Stimulated activated CD8-positive, alpha-beta memory T cell treated with anti-CD3 and anti-CD28 coated beads, Interleukin-12 subunit alpha, Interleukin-12 subunit beta, amount 100 ng/mL, for 24 hours (primary cell): ENCODE data around the gene TFR2.
"Not testable (repeated sequence)": the region's sequence is repeated elsewhere in the genome, so short reads cannot be mapped to it uniquely, and the experiment has no call there.

Source experiments
- DNase-seq: peaks from one replicate; pipeline ENCODE4 v3.0.0-alpha.2; 2020; ENCODE audit errors: extremely low read depth

The TFR2 gene

DNA sequence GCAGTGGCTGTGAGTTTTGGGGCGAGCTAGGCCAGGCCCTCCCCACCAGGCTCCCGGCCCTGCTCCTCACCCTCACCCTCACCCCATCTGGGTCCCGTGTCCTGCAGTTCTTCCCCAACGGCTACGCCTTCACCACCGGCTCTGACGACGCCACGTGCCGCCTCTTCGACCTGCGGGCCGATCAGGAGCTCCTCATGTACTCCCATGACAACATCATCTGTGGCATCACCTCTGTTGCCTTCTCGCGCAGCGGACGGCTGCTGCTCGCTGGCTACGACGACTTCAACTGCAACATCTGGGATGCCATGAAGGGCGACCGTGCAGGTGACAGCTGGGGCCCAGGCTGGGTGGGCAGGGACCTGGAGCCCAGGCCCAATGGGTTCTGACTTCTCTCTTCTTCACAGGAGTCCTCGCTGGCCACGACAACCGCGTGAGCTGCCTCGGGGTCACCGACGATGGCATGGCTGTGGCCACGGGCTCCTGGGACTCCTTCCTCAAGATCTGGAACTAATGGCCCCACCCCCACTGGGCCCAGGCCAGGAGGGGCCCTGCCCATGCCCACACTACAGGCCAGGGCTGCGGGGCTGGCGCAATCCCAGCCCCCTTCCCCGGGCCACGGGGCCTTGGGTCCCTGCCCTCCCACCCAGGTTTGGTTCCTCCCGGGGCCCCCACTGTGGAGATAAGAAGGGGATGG is 37.1 kb upstream of the TFR2 start:
- DNase-seq, result no peak

DNA sequence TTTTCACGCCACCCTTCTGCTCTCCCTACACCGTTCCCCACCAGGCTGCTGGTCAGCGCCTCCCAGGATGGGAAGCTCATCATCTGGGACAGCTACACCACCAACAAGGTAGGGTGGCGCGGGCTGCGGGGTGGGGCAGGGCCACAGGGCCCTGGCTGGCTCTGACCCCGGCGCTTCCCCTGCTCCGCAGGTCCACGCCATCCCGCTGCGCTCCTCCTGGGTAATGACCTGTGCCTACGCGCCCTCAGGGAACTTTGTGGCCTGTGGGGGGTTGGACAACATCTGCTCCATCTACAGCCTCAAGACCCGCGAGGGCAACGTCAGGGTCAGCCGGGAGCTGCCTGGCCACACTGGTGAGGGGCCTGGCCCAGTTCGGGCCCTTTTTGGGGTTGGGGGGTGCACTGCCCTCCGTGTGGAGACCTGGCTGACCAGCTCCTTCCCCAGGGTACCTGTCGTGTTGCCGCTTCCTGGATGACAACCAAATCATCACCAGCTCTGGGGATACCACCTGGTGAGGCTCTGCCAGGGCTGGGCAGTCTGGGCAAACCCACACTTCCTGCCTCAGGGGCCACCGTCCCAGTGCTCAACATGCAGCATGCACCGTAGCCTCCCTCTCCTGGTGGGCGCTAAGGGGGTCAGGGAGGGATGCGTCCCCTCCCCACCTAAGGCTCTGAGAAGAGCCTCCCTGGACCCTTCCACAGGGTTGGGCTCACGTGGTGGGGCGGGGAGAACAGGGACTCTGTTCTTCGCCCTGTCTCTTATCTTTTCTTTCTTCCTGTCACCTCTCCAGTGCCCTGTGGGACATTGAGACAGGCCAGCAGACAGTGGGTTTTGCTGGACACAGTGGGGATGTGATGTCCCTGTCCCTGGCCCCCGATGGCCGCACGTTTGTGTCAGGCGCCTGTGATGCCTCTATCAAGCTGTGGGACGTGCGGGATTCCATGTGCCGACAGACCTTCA is 36.2 kb upstream of the TFR2 start:
- DNase-seq, result no peak

DNA sequence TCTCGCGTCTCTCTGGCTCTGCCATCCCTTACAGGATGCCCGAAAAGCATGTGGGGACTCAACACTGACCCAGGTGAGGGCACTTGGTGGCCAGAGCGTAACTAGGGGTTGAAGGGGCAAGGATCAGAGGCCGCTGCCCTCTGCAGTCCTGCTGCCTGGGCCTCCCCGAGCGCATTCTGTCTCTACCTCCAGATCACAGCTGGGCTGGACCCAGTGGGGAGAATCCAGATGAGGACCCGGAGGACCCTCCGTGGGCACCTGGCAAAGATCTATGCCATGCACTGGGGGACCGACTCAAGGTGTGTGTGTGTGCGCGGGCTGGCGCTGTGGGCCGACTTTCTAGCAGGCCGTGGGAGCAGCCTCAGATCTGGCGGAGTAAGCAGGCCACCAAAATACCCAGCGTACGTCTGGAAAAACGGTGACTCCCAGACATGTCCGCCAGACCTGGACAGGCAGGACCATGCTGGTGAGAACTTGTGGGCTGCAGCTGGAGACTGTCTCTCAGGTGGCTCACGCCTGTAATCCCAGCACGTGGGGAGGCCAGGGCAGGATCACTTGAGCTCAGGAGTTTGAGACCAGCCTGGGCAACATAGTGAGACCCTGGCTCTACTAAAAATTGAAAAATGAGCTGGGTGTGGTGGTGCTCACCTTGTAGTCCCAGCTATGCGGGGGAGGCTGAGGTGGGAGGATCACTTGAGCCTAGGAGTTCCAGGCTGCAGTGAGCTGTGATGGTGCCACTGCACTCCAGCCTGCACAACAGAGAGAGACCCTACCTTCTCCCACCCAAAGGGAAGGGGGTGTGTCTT is 35.4 kb upstream of the TFR2 start:
- no peak for DNase-seq

DNA sequence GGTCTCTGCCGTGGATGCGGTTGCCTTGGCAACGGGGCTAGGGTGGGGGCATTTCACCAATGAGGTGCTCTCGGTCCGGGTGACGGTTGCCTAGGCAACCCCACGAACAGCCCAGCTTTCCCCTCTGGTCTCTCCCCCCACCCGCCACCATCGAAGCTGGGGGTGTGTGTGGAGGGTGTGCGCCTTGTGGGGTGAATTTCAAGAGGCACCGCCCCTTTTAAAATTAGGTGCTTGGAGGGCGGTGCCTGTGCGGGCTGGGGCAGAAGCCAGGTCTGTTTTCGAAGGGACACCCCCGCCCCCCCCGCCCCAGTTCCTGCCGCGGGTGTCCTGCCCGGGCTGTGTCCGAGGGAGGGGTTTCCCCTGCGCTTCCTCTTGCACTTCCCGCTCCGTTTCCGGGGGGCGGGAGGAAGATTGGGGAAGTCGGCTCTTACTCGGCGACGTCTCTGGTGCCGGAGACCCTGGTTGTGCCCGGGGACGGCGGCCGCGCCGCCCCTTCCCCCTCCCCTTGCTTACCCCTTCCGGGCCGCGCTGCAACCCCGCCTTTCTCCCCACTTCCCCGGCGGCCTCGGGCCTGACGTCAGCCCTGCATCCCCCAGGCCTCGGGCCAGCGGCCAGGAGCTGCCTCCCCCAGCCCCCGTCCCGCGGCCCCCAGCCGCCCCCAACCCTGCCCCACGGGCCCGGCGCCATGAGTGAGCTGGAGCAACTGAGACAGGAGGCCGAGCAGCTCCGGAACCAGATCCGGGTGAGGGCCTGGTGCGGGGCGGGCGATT is 34.4 kb upstream of the TFR2 start:
- no peak for DNase-seq

DNA sequence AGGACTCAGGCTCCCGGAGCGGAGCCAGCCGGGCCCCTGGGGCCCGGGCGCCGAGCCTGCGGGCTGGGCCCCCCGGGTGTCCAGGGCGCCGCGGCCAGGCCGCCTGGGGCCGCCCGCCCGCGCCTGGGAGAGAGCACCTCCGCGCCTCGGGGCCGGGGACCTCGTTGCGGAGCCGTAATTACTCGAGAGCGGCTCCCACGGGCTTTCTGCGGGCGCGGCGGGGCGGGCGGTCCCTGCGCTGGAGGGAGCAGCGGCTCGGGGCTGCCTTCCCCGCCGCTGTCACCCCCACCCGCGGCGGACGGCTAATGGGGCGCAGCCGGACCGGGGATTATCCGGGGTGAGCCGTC is 33.7 kb upstream of the TFR2 start:
- DNase-seq, result no peak

DNA sequence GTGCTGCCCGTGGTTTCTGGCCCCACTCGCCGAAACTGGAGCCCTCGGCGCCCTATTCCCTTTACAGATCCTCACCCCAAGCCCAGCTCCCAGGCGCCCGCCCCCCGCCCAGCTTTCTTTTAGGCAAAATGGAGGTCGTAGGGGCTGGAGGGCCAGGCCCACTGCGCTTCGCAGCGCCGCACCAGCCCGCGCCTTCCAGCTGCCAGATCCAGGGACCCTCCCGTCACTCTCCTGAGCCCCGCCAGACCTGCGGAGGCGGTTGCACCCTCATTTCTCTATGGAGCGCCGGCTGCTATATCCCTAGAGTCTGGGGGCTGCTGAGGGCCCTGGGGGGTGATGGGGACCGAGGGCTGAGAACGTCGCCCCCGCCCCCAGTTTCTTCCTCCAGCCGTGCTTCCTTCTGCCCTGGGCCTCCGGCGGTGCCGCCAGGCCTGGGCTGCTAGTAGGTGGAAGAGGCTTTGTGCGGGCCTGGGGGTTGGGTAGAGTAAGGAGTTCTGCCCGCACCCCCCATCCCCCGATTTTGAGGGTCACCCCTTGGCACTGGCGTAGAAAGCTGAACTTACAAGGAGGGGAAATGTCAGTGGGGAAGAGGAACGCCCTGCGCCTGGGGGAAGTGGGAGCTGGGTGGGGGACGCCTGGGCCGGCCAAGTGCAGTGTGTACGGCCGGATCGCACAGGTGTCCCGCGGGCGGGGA is 33.2 kb upstream of the TFR2 start:
- DNase-seq, result no peak

DNA sequence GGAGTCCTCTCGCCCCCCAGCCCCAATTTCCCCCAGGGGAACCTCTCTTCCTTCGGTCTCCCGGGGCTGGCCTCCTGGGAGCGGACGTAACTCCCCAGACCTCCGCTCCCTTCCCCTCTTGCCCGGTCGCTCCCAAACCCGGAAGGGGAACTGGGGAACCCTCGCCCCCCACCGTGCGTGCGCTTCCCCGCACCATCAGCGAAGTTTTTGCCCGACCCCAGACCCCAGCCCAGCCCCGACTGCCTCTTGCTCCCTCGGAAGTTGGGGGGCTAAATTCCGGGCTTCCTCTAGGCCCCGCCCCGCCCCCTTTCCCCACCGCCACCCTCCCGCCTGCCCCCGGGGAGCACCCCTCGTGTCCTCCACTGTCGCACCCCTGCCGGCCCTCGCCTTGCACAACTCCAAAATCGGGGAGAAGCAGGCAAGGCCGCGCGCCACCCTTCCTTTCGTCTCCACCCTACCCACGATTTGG is 32.6 kb upstream of the TFR2 start:
- no peak for DNase-seq

DNA sequence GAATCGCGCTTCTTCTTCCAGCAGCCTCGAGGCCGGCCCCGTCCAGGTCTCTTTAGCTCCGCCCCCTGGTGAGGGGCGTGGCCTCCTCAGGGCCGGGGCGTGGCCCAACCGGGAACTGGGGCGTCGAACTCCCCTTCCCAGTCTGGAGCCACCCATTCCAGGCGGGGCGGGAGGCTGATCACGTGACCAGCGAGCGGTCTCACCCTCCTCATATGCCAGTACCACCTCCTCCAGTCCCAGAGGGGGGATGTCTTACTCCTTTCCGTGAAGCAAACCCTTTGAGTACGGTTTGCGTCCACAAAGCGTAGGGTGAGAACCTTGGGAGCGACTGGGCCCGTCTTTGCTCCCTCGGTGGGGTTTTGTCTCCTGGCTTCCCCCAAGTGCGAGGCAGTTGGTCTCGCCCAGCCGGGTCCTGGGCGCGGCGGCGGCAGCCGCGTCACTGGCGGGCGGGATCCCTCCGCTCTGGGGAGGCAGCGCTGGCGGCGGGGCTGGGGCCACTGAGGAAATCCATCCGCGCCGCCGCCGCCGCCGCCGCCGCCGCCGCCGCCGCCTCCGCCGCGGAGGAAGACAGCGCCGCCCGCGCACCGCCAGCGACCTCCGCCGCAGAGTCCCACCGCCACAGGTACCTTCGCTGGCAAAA is 32.1 kb upstream of the TFR2 start, which contains the start of gene GNB2:
TSS of gene GNB2 (plus strand) at position 439 of the 640 bp plus-strand sequence. CDS start 2,526 bp downstream, outside the sequence.
- peak; percentile 94 for DNase-seq

DNA sequence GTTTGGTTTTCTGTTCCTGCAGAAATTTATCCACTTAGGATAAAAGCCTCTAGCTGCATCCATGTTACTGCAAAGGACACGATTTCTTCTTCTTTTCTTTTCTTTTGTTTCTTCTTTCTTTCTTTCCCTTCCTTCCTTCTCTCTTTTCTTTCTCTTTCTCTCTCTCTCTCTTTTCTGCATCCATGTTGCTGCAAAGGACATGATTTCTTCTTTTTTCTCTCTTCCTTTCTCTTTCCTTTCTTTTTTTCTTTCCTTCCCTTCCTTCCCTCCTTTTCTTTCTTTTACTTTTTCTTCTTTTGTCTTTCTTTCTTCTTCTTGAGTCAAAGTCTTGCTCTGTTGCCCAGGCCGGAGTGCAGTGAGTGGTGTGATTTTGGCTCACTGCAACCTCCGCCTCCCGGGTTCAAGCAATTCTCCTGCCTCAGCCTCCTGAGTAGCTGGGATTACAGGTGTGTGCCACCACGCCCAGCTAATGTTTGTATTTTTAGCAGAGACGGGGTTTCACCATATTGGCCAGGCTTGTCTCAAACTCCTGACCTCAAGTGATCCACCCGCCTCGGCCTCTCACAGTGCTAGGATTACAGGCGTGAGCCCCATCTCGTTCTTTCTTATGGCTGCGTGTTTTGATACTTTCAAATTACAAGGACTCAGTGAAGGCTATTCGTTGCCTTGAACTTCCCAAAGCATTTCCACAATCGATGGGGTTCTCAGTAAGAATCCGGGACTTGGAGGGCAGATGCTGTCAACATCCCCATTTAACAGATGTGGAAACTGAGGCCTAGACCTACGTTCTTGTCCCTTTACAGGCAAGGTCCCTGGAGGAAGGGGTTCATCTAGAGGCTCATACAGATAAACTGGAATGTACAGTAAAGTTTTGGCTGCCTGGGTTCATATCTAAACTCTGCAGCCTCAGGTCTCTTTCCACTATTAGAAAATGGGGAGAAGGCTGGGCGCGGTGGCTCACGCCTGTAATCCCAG is 30.3 kb upstream of the TFR2 start:
- DNase-seq, result no peak

DNA sequence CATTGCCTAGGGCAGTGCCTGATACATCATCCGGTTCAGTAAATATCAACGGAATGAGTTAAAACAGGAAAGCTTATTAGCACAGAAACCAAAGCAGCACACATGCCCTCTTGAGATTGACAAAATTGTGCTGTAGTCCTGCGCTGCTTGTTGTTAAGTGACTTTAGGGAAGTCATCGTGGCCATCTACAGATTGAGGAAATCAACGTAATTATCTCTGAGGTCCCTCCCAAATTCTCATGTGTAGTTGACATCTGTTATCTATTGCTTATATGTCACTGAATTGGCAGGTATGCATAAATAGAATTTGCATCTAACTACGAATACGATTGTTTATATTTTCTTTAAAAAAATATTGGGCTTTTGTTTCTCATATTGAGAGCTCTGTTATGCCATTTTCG is 28.7 kb upstream of the TFR2 start:
- DNase-seq, result no peak

DNA sequence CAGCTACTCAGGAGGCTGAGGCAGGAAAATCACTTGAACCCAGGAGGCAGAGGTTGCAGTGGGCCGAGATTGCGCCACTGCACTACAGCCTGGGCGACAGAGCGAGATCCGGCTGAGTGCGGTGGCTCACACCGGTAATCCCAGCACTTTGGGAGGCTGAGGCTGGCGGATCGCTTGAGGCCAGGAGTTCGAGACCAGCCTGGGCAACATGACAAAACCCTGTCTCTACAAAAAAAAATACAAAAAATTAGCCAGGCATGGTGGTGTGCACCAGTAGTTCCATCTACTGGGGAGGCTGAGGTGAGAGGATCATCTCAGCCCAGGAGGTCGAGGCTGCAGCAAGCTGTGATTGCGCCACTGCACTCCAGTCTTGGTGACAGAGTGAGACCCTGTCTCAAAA is 27.8 kb upstream of the TFR2 start:
- not testable (repeated sequence) for DNase-seq

DNA sequence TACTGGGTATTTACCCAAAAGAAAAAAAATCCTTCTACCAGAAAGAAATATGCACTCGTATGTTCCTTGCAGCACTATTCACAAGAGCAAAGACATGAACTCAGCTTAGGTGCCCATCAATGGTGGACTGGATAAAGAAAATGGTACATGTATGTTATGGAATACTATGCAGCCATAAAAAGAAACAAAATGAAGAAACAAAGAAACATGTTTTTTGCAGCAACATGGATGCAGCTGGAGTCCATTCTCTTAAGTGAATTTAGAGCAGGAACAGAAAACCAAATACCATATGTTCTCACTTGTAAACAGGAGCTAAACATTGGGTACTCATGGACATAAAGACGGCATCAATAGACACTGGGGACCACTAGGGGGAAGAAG is 26.7 kb upstream of the TFR2 start:
- DNase-seq, result no peak

DNA sequence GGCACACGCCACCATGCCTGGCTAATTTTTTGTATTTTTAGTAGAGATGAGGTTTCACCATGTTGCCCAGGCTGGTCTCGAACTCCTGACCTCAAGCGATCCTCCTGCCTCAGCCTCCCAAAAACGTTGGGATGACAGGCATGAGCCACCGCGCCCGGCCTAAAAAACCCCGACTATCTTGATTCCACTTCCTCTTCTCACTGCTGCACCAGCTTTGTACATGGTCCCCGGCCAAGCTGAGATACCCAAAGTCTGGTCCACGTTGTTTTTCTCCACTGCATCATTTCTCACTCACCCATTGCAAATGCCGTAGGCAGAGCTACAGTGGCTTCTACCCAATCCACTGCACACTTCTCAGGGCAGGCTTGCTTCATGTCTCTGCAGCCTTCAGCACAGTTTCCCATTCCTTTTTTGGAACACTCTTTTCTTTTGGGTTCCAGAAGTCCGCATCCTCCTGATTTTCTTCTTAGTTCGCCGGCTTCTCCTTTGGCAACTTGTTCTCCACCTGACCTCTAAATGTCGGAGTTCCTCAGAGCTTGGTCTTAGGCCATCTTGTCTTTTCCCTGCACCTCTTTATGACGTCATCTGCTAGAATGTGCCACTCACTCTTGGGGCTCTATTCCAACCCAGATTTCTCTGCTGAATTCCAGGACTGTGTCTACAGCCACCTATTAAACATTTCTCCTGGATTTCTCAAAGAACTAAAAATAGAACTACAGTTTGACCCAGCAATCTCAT is 26.1 kb upstream of the TFR2 start:
- no peak for DNase-seq

DNA sequence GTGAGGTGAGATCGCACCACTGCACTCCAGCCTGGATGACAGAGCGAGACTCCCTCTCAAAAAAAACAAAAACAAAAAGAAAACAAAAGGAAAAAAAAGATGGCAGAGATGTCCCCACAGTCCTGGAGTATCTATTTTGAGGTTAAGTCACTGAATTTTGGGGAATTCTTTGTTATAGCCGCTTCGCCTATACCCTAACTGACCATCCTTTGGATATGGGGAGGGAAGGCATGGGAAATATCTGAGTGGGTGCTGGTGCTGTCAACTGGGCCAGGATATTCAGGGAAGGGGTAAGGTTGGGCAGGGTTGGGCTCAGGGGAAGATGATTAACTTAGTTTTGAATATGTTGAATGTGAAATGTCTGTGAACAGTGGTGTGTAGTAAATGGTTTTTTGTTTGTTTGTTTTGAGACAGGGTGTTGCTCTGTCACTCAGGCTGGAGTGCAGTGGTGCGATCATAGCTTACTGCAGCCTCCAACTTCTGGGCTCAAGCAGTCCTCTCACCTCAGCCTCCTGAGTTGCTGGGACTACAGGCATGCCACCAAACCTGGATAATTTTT is 23.9 kb upstream of the TFR2 start:
- DNase-seq, result no peak

DNA sequence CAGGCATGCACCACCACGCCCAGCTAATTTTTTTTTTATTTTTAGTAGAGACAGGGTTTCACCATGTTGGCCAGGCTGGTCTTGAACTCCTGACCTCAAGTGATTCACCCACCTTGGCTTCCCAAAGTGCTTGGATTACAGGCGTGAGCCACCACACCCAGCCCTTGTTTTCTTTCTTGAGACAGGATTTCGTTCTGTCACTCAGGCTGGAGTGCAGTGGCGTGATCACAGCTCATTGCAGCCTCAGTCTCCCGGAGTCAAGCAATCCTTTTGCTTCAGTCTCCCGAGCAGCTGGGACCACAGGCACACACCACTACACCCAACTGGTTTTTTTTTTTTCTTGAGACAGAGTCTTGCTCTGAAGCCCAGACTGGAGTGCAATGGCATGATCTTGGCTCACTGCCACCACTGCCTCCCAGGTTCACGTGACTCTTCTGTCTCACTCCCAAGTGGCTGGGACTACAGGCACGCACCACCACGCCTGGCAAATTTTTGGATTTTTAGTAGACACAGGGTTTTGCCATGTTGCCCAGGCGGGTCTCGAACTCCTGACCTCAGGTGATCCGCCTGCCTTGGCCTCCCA is 20.9 kb upstream of the TFR2 start:
- not testable (repeated sequence) for DNase-seq

DNA sequence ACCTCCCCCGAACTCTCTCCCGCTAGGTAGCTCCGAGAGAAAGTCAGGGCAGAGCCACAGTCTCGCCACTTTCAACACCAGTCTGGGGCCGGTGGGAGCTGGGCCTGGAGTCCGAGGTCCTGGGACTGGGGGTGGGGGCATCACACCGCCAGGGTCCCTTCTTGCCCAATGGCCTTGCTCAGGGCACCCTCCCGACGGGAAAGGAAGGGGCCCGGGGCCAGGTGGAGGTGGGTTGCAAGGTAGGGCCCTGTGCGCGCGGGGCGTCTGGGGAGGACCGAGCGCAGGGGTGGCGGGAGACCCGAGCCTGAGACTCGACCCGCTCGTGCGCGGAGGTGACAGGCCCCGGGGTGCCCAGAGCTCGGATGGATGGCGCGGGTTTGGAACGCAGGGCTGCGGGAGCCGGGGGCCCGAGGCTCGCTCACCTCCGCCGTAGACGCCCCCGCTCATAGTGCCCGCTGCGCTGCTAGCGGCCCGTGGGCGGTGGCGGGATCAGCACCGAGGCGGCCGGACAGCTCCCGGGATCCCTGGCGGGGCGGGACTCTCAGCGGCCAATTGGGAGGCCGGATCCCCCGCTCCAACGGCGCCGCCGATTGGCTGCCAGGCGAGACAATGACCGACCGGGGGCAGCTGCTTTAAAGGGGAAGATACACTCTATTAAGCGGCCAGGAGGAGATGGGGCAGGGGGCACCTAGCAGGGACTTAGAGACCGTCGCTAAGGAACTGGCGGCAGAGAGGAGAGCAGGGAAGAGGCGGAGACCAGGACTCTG is 14.7 kb upstream of the TFR2 start, which contains the start of gene ACTL6B:
TSS of gene ACTL6B (minus strand) at position 541 of the 767 bp plus-strand sequence. CDS start at position 447, 94 bp downstream.
- no peak for DNase-seq
